Measurements from ENCODE around the gene SIGLEC7.

GRCh38 chr19:51137792-51138425, 4.2 kb upstream of the SIGLEC7 start:
- TF ChIP-seq, protein P1, sequence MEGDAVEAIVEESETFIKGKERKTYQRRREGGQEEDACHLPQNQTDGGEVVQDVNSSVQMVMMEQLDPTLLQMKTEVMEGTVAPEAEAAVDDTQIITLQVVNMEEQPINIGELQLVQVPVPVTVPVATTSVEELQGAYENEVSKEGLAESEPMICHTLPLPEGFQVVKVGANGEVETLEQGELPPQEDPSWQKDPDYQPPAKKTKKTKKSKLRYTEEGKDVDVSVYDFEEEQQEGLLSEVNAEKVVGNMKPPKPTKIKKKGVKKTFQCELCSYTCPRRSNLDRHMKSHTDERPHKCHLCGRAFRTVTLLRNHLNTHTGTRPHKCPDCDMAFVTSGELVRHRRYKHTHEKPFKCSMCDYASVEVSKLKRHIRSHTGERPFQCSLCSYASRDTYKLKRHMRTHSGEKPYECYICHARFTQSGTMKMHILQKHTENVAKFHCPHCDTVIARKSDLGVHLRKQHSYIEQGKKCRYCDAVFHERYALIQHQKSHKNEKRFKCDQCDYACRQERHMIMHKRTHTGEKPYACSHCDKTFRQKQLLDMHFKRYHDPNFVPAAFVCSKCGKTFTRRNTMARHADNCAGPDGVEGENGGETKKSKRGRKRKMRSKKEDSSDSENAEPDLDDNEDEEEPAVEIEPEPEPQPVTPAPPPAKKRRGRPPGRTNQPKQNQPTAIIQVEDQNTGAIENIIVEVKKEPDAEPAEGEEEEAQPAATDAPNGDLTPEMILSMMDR (IDR thresholded peaks at IDR 0.05): no peak
- TF ChIP-seq POLR2AphosphoS5 (IDR thresholded peaks at IDR 0.05): no peak
- no peak for TF ChIP-seq POLR2A (IDR thresholded peaks at IDR 0.05)

All from suprapubic skin (tissue), 4 donors.